Right atrium auricular region (tissue), 2 donors: ENCODE data around the gene CHMP1A. TPM values are rescaled to one million over a fixed set of nuclear protein-coding genes. Genes with fewer than 3 reads are reported as not detected.

Experiments
- DNase-seq: peaks from one replicate; pipeline ENCODE4 v3.0.0-alpha.2; 2019; ENCODE audit warnings: low spot score
- H3K27ac ChIP-seq, 2 donors: fragments of 200-600 bp; sonication (generic); 1 replicate in 1 of 2; 2 replicates in 1 of 2; pipeline ENCODE4 v1.5.1; 2016 to 2019
- H3K27me3 ChIP-seq, 2 donors: fragments of 200-600 bp; sonication (generic); one replicate each; pipeline versions ENCODE4 v1.5.1 to v1.6.0; 2017 to 2019
- H3K36me3 ChIP-seq: fragments of 200-600 bp; sonication (generic); one replicate; pipeline ENCODE4 v1.5.1; 2016
- H3K4me1 ChIP-seq, 2 donors: fragments of 200-600 bp; sonication (generic); one replicate each; pipeline versions ENCODE4 v1.5.1 to v1.6.0; 2017 to 2019
- H3K4me3 ChIP-seq, 2 donors: fragments of 200-600 bp; sonication (generic); 1 replicate in 1 of 2; 2 replicates in 1 of 2; pipeline ENCODE4 v1.5.1; 2017 to 2019; ENCODE audit warnings: mild to moderate bottlenecking in 1 of 2, moderate library complexity in 1 of 2
- H3K9me3 ChIP-seq, 2 donors: fragments of 200-600 bp; sonication (generic); one replicate each; pipeline ENCODE4 v1.5.1; 2019
- total RNA-seq, 2 donors: library from RNA; depleted of rRNA; stranded (reverse); fragments of >200 nt; gene quantifications; one replicate each; pipeline ENCODE4 v1.1.0, GENCODE V29; 2016
- TF ChIP-seq, protein P1 (sequence below), 2 donors: fragments of 200-600 bp; sonication (generic); IDR thresholded peaks; one replicate each; pipeline ENCODE4 v1.5.1; 2019; ENCODE audit warnings: antibody characterized with exemption in 2 of 2

CHMP1A gene
- total RNA-seq, 2 donors from 2014 or later = 39.0 to 73.3 TPM

DNA sequence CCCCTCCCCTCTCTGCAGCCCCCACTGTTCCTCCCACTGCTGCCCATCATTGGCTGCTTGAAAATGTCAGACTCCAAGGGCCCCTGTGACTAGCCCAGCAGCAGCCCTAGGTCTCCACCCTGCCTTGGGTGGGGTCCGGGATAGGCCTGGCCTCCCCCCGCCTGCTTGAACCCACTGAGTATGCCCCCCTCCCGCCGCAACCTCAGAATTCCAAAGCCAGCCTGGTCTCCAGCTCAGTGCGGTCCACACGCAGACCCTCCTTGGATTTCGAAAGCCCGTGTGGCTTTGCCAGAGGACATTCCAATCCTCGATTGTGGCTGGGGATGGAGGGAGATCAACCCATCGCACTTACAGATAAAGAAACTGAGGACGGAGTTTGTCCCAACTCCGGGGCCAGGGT lies 37.7 kb downstream of the CHMP1A start:
- Histone ChIP-seq H3K9me3 (no peaks in the 10 kb centered on the region), H3K27me3 (no peaks in the 10 kb centered on the region), H3K36me3 (no peaks in the 10 kb centered on the region), H3K27ac (no peak overlapping the region), H3K4me1 (no peaks in the 10 kb centered on the region), H3K4me3 (no peak overlapping the region)
- no peak for DNase-seq
- TF ChIP-seq, protein P1, sequence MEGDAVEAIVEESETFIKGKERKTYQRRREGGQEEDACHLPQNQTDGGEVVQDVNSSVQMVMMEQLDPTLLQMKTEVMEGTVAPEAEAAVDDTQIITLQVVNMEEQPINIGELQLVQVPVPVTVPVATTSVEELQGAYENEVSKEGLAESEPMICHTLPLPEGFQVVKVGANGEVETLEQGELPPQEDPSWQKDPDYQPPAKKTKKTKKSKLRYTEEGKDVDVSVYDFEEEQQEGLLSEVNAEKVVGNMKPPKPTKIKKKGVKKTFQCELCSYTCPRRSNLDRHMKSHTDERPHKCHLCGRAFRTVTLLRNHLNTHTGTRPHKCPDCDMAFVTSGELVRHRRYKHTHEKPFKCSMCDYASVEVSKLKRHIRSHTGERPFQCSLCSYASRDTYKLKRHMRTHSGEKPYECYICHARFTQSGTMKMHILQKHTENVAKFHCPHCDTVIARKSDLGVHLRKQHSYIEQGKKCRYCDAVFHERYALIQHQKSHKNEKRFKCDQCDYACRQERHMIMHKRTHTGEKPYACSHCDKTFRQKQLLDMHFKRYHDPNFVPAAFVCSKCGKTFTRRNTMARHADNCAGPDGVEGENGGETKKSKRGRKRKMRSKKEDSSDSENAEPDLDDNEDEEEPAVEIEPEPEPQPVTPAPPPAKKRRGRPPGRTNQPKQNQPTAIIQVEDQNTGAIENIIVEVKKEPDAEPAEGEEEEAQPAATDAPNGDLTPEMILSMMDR (IDR thresholded peaks at IDR 0.05) = no peak

GRCh38 chr16:89618109-89618998 lies 39.2 kb downstream of the CHMP1A start:
- H3K4me3 ChIP-seq = no peak overlapping the region
- H3K36me3 ChIP-seq = no peaks in the 10 kb centered on the region
- H3K4me1 ChIP-seq = no peaks in the 10 kb centered on the region
- DNase-seq = no peak
- H3K27ac ChIP-seq = no peak overlapping the region
- no peaks in the 10 kb centered on the region for H3K27me3 ChIP-seq
- TF ChIP-seq, protein P1 (IDR thresholded peaks at IDR 0.05) = no peak
- no peaks in the 10 kb centered on the region for H3K9me3 ChIP-seq

- Histone ChIP-seq H3K4me1 (no peaks in the 10 kb centered on the region), H3K36me3 (no peaks in the 10 kb centered on the region), H3K4me3 (no peak overlapping the region), H3K27ac (no peak overlapping the region), H3K9me3 (no peaks in the 10 kb centered on the region), H3K27me3 (no peaks in the 10 kb centered on the region)
- no peak for DNase-seq
- TF ChIP-seq, protein P1 (IDR thresholded peaks at IDR 0.05) = no peak
These were observed 40.5 kb downstream of the CHMP1A start for GRCh38 chr16:89617036-89617435.

- Histone ChIP-seq H3K27ac (no peak overlapping the region), H3K4me1 (no peaks in the 10 kb centered on the region), H3K4me3 (no peak overlapping the region), H3K36me3 (no peaks in the 10 kb centered on the region), H3K27me3 (no peaks in the 10 kb centered on the region), H3K9me3 (no peaks in the 10 kb centered on the region)
- no peak for DNase-seq
- TF ChIP-seq, protein P1 (IDR thresholded peaks at IDR 0.05) = no peak
These were observed 40.9 kb downstream of the CHMP1A start for GRCh38 chr16:89616623-89617022.

GRCh38 chr16:89615596-89616090 lies 41.9 kb downstream of the CHMP1A start:
- TF ChIP-seq, protein P1 (IDR thresholded peaks at IDR 0.05) = peak; percentile 55 to 75
- Histone ChIP-seq H3K27me3 (no peaks in the 10 kb centered on the region), H3K4me1 (no peaks in the 10 kb centered on the region), H3K9me3 (no peaks in the 10 kb centered on the region), H3K36me3 (no peaks in the 10 kb centered on the region), H3K4me3 (no peak overlapping the region), H3K27ac (no peak overlapping the region)
- DNase-seq = no peak
